K562 (cell line): ENCODE data around the gene PYY. TPM values are rescaled to one million over a fixed set of nuclear protein-coding genes. Genes with fewer than 3 reads are reported as not detected.

Experiments
- ARID1B ChIP-seq: fragments of 450-650 bp; IDR thresholded peaks from 2 replicates; pipeline ENCODE4 v1.6.1; 2016; ENCODE audit warnings: antibody characterized with exemption, mild to moderate bottlenecking, inconsistent platforms
- BHLHE40 ChIP-seq: IDR thresholded peaks from 2 replicates; pipeline ENCODE4 v1.6.1; 2011; ENCODE audit warnings: low read length, improper control_type of control experiment
- CBFA2T3 ChIP-seq: fragments of 450-650 bp; IDR thresholded peaks from 2 replicates; pipeline ENCODE4 v1.6.1; 2017
- CC2D1A ChIP-seq: fragments of 450-650 bp; IDR thresholded peaks from 2 replicates; pipeline ENCODE4 v1.6.1; 2017; ENCODE audit warnings: mild to moderate bottlenecking
- FOSL1 ChIP-seq: fragments of 200-800 bp; sonication (Bioruptor generic); conservative IDR thresholded peaks from 2 replicates; pipeline ENCODE4 v1.6.1; 2016; ENCODE audit warnings: missing genetic modification characterization, missing compliant biosample characterization
- FOXO4 ChIP-seq: fragments of 450-650 bp; formaldehyde crosslinking; IDR thresholded peaks from 2 replicates; pipeline ENCODE4 v1.4.0; 2020; ENCODE audit warnings: mild to moderate bottlenecking, moderate library complexity
- GTF2E2 ChIP-seq: fragments of 200-800 bp; sonication (Bioruptor generic); IDR thresholded peaks from 2 replicates; pipeline ENCODE4 v1.6.1; 2016; ENCODE audit warnings: missing genetic modification characterization, missing compliant biosample characterization
- MAFG ChIP-seq: fragments of 450-650 bp; conservative IDR thresholded peaks from 2 replicates; pipeline ENCODE4 v1.6.1; 2016; ENCODE audit warnings: missing genetic modification characterization, missing compliant biosample characterization
- MYNN ChIP-seq, 2 experiments: sonication (generic); formaldehyde crosslinking in 1 of 2; IDR thresholded peaks; 2 replicates each; pipeline versions ENCODE4 v1.5.0 to v1.6.1; 2016 to 2020; ENCODE audit warnings: antibody characterized with exemption in 1 of 2, missing genetic modification reagents in 1 of 2
- ZFP91 ChIP-seq: sonication (generic); formaldehyde crosslinking; IDR thresholded peaks from 2 replicates; pipeline ENCODE4 v1.8.0; 2022; ENCODE audit warnings: mild to moderate bottlenecking, missing genetic modification reagents
- ZNF511 ChIP-seq: sonication (generic); formaldehyde crosslinking; IDR thresholded peaks from 2 replicates; pipeline ENCODE4 v1.8.0; 2022; ENCODE audit warnings: mild to moderate bottlenecking, missing genetic modification reagents
- polyA plus RNA-seq, 8 experiments: library from polyadenylated mRNA; depleted of rRNA in 4 of 8; stranded (reverse) in 5 of 8; unstranded in 3 of 8; fragments of >200 nt; fragmentation: Nextera tagmentation in 2 of 8; fragmentation: Illumina TruSeq in 1 of 8; extraction: Ambion mirVana in 2 of 8; extraction: Trizol in 1 of 8; gene quantifications; 2 replicates each; pipeline versions ENCODE4 v1.2.1 to v1.2.3, GENCODE V29; 2011 to 2014; ENCODE audit warnings: inconsistent platforms in 1 of 8, missing spikeins in 1 of 8
- total RNA-seq, 7 experiments: library from RNA; depleted of rRNA in 6 of 7; stranded (reverse); fragments of >200 nt in 6 of 7; fragmentation: Illumina TruSeq in 2 of 7; extraction: Trizol in 2 of 7; gene quantifications; 2 replicates each; pipeline versions ENCODE4 v1.2.1 to v1.2.3, GENCODE V29; 2011 to 2021; ENCODE audit warnings: low replicate concordance in 1 of 7

The PYY gene
- total and polyA plus RNA-seq, 9 of the 15 experiments (the other 6 are each of a cell fraction or from before 2014, with no cell fraction given), result not detected

- no peak for TF ChIP-seq GTF2E2 (tag)
- peak; percentile 52 for TF ChIP-seq FOSL1 (tag)
- TF ChIP-seq BHLHE40, result peak; percentile 67
- TF ChIP-seq CC2D1A, result no peak
- peak; percentile 77 for TF ChIP-seq CBFA2T3
- 0 out of 2 replicates have a peak, but pooled peaks have one; percentile 66 for TF ChIP-seq MYNN (IDR thresholded peaks at IDR 0.05)
- TF ChIP-seq MYNN (CRISPR knock-in tag; IDR thresholded peaks at IDR 0.05), result no peak
- TF ChIP-seq FOXO4 (CRISPR knock-in tag), result no peak
- peak; percentile 43 for TF ChIP-seq ARID1B
- no peak for TF ChIP-seq ZFP91
- no peak for TF ChIP-seq ZNF511 (CRISPR knock-in tag)
- peak; percentile 14; the same call in 1 of the 2 replicates for TF ChIP-seq MAFG (tag)
Observed at GRCh38 chr17:44000141-44000860, 46.6 kb upstream of the PYY start (continued).
